GM18870 (cell line): ENCODE data around the gene CD9.
"Not testable (repeated sequence)": the region's sequence is repeated elsewhere in the genome, so short reads cannot be mapped to it uniquely, and the experiment has no call there.

Experiments used
- ATAC-seq: cut with Tn5 transposase; IDR thresholded peaks from one replicate; pipeline ENCODE4 v1.9.1; 2021; ENCODE audit warnings: moderate library complexity; ENCODE audit not compliant: unreplicated experiment

Gene CD9

GRCh38 chr12:6198556-6198955 is 1.6 kb upstream of the CD9 start:
- no peak for ATAC-seq

GRCh38 chr12:6198985-6199530 is 1.1 kb upstream of the CD9 start:
- no peak for ATAC-seq

DNA sequence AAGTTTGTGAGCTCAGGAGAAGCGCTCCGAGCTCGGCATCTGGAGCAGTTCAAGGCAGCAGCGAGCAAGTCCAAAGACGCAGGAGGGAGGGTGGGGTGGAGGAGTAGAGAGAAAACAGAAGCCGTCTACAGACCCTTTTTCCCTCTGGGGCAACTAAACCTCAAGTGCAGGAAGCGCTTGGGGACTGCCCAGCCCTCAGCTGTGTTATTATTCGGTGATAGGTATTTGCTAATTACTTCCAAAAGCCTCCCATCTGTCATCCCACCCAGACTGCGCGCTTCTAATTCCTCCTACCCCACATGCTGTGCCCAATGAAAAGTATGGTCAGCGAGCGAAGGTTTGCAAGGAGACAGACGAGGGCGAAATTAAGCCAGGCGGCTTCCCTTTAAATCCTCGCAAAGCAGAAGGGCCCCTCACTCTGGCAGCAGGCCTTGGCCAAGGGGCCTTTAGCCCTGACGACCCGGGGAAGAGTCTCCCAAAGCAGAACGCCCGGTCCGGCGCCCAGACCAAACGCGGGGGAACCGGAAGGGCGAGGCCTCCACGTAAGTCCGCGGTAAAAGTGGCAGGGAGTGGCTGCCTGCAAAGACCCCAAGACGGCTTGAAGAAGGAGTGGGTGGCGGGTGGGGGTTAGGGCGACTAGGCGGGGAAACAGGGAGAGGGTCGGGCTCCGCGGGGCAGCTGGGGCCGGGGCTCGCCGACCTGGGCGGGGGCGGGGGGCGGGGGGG is 507 bp upstream of the CD9 start:
- no peak for ATAC-seq

DNA sequence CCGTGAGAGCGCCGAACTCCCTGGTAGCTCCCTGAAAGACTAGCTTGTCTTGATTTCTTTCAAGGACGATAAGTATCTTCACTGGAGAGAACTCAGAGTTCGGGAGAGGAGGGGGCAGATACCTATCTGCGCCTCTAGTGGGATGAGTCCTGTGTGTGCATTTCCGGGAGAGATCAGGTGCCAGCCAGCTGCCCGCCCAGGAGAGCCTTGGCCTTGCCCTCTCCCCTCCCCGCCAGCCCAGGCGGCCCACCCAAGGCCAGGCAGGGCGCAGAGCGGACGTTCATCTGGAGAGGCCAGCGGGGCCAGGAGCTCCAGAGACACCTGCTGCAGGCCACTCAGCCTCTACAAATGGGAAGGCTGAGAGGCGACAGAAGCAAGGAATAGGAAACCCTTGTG is 1.0 kb downstream of the CD9 start:
- ATAC-seq = no peak

DNA sequence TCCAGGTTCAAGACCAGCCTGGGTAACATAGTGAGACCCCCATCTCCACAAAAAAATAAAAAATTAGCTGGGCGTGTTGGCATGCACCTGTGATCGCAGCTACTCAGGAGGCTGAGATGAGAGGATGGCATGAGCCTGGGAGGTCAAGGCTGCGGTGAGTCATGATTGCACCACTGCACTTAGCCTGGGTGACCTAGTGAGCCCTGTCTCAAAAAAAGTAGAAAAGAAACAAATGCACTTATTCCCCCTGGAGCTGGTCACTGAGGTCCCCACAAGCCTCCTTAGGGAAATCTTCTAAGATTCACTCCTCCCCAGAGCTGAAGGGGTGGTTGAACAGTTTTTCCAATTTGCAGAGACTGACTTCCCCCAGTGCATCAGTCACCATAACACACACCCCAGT is 1.6 kb downstream of the CD9 start:
- no peak for ATAC-seq

DNA sequence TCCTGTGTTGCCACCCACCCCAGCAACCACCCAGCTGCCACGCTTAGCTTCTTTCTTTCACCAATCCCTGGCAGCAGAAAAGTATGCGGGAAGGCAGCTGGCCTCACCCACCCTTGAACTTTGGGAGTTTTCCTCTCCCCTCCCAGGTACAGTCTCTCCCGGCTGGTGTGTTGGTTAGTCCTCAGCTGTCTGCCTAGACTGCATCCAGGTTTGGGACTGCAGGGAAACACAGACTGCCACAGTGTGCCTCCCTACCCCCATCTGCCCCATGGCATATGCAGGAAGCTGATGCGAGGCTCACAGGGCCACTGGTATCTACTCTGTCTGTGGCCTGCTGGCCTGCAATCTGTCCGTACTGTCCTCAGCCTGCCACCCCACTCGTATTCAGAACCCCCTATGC is 2.1 kb downstream of the CD9 start:
- ATAC-seq = no peak

DNA sequence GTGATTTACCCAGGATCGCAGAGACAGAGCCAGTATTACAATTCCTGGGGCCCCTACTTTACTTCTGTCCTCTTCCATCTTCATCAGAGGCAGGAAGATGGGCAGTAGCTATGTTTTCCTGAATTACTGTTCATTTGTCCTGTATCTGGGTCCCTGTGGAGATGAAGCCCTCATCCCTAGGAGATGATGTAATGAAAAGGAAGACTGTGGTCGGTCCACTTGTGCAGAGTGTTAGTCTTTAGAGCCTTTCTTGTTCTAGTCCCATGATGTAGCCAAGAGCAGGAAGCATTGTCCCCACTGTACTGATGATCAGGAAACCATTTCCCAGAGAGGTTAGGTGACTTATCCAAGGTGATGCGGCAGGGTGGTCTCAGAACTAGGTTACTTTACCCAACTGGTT is 2.6 kb downstream of the CD9 start:
- no peak for ATAC-seq

DNA sequence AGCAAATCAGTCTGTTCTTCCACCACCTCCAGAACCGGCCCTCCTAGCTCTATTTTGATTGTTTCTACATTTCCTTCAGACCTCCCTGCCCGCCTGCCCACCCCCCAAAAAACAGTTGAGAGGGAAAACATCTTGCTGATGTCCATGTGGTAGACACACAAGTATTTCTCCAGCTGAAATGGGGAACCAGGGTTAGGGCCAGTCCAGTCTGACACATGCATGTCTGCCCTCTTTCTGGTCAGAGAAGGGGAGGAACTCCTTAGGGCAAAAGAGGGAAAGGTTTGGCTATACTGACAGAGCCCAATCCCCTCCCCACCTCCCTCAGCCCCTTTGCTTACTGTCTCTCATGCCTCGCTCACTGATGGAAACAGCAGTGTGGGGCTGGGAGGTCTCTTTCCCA is 3.4 kb downstream of the CD9 start:
- ATAC-seq = no peak

DNA sequence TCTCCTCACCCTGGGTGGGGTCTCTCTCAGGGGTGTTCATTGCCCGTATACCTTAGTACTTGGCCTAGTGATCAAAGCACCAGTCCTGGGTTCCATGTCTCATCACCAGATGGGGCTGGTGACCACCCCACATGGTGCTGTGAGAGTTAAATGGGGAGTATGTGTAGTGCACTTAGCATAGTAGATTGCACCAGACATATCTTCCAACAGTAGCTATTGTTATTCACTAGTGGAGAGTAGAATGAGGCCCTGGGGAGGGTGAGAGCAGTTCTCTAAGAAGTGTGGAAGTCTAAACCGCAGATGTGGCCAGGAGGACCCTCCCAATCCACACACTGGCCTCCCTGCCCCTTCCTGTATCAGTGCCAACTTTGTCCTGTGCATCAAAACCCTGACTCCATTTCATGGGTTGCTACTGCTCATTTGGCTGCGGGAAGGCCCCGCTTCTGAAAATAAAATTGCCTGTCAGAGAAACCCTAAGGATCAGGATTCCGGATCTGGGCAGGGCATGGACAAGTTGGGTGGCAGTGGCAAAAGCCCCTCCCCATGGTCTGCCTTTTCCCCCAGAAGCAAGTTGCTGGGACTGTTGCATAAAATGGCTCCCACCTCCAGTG is 4.4 kb downstream of the CD9 start:
- no peak for ATAC-seq

DNA sequence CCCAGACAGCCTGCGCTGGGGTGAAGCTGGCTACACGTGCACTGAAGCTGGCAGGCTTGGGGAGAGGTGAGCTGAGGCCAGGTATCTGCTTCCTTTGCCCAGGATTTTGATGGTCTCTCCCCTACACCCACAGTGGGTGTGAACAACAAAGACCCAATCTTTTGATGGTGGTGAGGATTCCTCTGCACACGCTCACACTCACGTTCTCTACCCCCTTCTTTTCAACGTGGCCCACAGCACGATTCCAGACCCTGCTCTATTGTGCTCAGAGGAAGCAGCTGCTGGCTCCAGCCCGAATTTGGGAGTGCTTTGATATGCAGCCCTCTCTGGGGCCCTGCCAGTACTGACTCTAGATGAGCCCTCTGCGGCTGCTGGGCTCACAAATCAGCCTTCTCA is 4.9 kb downstream of the CD9 start:
- ATAC-seq = no peak

DNA sequence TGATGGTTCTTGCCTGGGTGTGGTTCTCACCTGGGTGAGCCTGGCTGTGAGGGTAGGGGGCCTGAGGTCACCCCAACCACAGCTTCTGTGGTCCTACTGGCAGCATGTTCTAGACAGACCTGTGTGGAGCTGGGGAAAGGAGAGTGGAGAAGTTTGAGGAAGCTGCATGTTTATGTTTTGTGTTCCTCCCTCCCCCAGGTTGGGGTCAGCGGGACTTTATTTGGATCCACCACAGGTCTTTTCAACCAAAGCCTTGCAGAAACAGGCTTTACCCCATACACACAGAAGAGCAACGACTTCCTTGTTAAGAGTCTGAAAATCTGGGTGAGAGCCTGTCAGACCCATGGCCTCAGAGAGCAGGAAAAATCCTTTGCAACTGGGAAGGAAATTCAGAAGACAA is 5.6 kb downstream of the CD9 start:
- ATAC-seq = no peak

DNA sequence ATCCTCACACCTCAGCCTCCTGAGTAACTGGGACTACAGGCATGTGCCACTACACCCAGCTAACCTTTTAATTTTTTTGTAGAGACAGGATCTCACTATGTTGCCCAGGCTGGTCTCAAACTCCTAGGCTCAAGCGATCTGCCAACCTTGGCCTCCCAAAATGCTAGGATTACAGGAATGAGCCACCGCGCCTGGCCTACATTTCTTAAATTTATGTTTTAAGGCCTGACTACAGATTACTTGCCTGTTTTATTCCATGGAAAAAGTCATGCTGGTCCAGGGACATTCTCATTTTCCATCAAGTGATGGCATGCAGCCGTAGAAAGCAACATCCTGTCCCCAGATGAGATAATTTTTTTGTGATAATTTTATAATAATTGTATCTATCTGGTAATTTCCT is 6.1 kb downstream of the CD9 start:
- no peak for ATAC-seq

DNA sequence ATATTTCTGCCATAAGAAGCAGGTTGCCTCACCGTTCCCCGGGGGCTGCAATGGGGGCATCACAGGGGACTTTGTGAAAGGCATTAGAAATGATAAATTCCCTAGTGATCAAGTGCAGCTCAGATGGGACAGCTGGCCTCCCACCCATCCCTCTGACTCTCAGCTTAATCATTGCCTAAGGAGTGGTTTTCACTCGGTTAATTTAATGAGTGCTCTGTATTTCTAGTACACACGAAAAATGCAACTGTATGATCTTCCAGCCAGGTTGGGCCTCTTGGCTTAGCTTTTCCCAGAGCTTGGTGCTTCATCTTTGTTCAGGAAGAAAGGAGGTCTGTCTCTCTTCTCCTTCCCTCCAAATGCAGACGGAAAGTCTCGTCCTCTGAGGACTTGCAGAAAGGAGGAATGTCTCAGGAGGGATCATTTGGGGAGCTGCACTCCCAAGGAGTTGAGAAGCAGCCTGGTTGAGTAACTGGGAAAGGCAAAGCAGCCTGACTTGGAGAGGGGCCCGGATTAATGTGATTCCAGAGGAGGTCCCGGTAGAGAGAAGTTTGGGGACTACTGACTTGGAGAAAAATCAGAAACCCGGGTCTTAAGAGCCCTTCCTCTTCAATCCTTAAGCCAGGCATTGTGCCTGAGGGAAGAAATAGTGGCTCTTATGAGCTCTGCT is 7.2 kb downstream of the CD9 start:
- ATAC-seq = no peak

- ATAC-seq = no peak
Measured at GRCh38 chr12:6208130-6208529, 7.9 kb downstream of the CD9 start.

GRCh38 chr12:6209428-6209827 is 9.2 kb downstream of the CD9 start:
- not testable (repeated sequence) for ATAC-seq

GRCh38 chr12:6211421-6211869 is 11.2 kb downstream of the CD9 start:
- ATAC-seq = no peak

GRCh38 chr12:6212086-6212485 is 11.9 kb downstream of the CD9 start:
- no peak for ATAC-seq

DNA sequence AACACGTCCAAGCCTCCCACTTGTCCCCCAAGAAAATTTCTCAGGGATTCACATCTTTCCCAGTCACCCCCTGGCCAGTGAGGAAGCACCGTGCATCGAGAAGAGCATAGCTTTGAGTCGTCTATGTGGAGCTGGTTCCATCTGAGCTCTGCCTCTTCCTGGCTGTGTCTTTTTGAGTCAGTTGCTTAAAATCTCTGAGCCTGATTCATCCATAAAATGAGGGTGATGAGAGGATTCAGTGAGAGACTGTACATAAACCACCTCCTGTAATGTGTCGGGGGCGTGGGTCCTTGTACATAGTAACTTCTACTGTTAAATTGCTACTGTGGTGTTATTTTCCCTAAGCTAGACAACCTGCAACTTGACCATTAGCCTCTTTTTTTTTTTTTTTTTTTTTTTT is 13.8 kb downstream of the CD9 start:
- ATAC-seq = no peak

DNA sequence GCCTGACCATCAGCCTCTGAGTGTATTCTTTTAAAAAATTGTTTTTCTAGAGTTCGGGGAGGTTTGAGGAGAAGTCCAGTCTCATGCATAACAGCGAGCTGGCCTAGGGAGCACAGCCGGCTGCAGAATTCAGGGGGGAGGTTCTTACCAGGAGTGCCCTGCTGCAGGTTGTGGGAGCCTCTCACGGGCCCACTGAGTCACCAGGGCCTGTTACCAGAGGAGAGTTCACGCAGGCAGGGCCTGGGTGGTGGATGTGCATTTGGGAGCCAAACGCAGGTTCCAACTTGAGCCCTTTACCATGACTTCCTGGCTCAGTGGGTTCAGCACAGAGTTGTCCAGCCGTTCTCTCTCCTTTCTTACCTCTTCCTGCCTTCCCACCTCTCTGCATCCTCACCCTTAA is 14.4 kb downstream of the CD9 start:
- ATAC-seq = no peak

GRCh38 chr12:6215120-6215807 is 15.1 kb downstream of the CD9 start:
- ATAC-seq = no peak

GRCh38 chr12:6215932-6216494 is 15.8 kb downstream of the CD9 start:
- ATAC-seq = no peak
